ENCODE measurements around the gene JAML. TPM values are rescaled to one million over a fixed set of nuclear protein-coding genes. Genes with fewer than 3 reads are reported as not detected.
"Not testable (repeated sequence)": the region's sequence is repeated elsewhere in the genome, so short reads cannot be mapped to it uniquely, and the experiment has no call there.

Gene JAML
- total RNA-seq, 1 donor = not detected

DNA sequence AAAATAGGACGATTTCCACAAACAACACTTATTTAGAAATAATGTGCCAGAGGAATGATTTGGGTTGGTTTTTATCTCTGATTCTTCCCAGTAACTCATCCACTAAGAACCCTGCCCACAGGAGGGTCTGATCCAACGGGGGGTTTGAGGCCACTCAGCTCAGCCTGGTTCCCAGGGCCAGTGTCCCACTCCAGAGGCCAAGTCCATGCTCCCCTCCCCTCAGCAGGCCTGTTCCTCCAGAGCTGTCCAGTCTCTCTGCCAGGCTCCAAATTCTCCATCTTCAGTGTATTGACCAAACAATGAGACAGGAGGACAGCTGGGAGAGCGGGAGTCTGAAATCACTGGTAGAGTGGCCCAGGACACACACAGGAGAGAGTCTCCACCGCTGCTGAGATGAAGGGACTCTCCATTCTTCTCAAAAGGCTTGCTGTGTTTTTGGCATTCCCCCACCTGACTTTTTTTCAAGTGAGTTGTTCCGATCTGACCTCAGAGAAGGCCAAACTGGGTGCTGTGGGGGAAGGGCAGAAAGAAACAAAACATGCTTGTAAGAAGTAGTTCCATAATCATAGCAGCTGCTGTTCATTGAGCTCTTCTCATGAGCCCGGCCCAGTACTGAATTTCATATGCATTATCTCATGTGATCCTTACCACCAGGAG is 30.8 kb downstream of the JAML start:
- H3K9me3 ChIP-seq (ENCODE audit: low read depth, low read length) = no peaks in the 10 kb centered on the region
- no peaks in the 10 kb centered on the region for H3K36me3 ChIP-seq (ENCODE audit: insufficient read depth, low read length)
- H2AFZ ChIP-seq (ENCODE audit: low read length) = no peak overlapping the region

DNA sequence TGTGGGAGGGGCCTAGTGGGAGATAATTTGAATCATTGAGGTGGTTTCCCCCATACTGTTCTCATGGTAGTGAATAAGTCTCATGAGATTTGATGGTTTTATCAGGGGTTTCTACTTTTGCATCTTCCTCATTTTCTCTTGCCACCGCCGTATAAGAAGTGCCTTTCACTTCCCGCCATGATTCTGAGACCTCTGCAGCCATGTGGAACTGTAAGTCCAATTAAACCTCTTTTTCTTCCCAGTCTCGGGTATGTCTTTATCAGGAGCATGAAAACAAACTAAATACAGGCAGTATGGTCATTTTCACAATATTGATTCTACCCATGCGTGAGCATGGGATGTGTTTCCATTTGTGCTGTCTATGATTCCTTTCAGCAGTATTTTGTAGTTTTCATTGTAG is 32.0 kb downstream of the JAML start:
- not testable (repeated sequence) for DNase-seq (ENCODE audit: insufficient read length, low spot score, missing footprints); H3K9me3 ChIP-seq (ENCODE audit: low read depth, low read length); H2AFZ ChIP-seq (ENCODE audit: low read length); H3K36me3 ChIP-seq (ENCODE audit: insufficient read depth, low read length); H4K20me1 ChIP-seq (ENCODE audit: insufficient read depth, low read length); H3K27ac ChIP-seq (ENCODE audit: low read depth, low read length); H3K4me2 ChIP-seq (ENCODE audit: insufficient read depth, low read length); H3K79me2 ChIP-seq (ENCODE audit: insufficient read depth, low read length); H3K4me3 ChIP-seq (ENCODE audit: insufficient read depth, low read length); H3K4me1 ChIP-seq (ENCODE audit: insufficient read depth, low read length)
- peaks cover 12% of the 10 kb centered on the region for H3K27me3 ChIP-seq (ENCODE audit: insufficient read depth, low read length)

More for the DNA sequence above, 30.8 kb downstream of the JAML start:
- no peak overlapping the region for H3K27ac ChIP-seq (ENCODE audit: low read depth, low read length)
- H3K4me2 ChIP-seq (ENCODE audit: insufficient read depth, low read length) = no peak overlapping the region
- H3K27me3 ChIP-seq (ENCODE audit: insufficient read depth, low read length) = peaks cover 14% of the 10 kb centered on the region
- H4K20me1 ChIP-seq (ENCODE audit: insufficient read depth, low read length) = no peaks in the 10 kb centered on the region
- H3K79me2 ChIP-seq (ENCODE audit: insufficient read depth, low read length) = no peaks in the 10 kb centered on the region
- no peak for DNase-seq (ENCODE audit: insufficient read length, low spot score, missing footprints)
- no peak overlapping the region for H3K4me3 ChIP-seq (ENCODE audit: insufficient read depth, low read length)
- TF ChIP-seq, protein P1, sequence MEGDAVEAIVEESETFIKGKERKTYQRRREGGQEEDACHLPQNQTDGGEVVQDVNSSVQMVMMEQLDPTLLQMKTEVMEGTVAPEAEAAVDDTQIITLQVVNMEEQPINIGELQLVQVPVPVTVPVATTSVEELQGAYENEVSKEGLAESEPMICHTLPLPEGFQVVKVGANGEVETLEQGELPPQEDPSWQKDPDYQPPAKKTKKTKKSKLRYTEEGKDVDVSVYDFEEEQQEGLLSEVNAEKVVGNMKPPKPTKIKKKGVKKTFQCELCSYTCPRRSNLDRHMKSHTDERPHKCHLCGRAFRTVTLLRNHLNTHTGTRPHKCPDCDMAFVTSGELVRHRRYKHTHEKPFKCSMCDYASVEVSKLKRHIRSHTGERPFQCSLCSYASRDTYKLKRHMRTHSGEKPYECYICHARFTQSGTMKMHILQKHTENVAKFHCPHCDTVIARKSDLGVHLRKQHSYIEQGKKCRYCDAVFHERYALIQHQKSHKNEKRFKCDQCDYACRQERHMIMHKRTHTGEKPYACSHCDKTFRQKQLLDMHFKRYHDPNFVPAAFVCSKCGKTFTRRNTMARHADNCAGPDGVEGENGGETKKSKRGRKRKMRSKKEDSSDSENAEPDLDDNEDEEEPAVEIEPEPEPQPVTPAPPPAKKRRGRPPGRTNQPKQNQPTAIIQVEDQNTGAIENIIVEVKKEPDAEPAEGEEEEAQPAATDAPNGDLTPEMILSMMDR (IDR thresholded peaks at IDR 0.05; ENCODE audit: extremely low read depth, low read depth, low read length) = no peak
- H3K4me1 ChIP-seq (ENCODE audit: insufficient read depth, low read length) = no peaks in the 10 kb centered on the region

DNA sequence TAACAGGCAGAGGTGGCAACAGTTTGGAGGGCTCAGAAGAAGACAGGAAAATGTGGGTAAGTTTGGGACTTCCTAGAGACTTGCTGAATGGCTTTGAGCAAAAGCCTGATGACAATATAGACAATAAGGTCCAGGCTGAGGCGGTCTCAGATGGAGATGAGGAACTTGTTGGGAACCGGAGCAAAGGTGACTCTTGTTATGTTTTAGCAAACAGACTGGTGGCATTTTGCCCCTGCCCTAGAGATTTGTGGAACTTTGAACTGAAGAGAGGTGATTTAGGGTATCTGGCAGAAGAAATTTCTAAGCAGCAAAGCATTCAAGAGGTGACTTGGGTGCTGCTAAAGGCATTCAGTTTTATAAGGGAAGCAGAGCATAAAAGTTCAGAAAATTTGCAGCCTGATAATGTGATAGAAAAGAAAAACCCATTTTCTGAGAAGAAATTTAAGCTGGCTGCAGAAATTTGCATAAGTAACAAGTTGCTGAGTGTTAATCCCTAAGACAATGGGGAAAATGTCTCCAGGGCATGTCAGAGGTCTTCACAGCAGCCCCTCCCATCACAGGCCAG is 33.8 kb downstream of the JAML start:
- not testable (repeated sequence) for DNase-seq (ENCODE audit: insufficient read length, low spot score, missing footprints); H3K9me3 ChIP-seq (ENCODE audit: low read depth, low read length); H3K36me3 ChIP-seq (ENCODE audit: insufficient read depth, low read length); H2AFZ ChIP-seq (ENCODE audit: low read length); H3K4me3 ChIP-seq (ENCODE audit: insufficient read depth, low read length); H4K20me1 ChIP-seq (ENCODE audit: insufficient read depth, low read length); H3K4me2 ChIP-seq (ENCODE audit: insufficient read depth, low read length); H3K79me2 ChIP-seq (ENCODE audit: insufficient read depth, low read length); H3K4me1 ChIP-seq (ENCODE audit: insufficient read depth, low read length); H3K27me3 ChIP-seq (ENCODE audit: insufficient read depth, low read length); H3K27ac ChIP-seq (ENCODE audit: low read depth, low read length)

DNA sequence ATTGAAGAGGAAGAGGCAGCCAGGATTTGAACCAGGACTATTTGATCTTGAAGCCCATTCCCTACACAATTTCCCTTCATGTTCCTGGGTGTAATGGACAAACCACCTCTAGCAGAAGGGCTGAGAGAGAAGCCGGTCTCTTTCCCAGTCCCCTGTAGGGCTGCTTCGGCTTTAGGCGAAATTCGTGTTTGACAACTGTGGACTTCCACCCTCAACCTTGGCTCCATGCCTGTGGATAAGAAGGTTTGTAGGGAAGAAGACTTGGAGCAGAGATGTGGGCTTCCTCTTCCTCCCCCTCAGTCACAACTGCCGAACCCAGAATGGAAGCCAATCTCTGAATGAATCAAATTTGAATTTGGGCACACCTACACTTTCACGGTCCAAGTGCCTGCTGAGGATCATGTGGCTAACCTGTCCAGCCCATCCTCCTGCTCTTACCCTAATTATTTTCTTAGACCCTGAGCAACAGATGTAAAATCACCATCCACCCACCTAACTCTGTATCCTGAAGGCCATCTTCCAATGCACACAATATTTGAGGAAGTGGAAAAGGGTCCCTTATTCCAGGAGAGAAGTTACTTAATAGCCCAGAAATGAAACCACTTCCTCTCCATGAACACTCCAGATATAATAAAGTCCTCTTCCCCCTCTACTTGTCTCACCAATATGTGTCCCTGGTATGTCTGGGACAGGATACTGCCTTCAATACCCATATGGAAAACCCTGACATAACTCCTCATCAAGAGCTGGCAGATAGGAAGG is 38.3 kb downstream of the JAML start:
- peaks cover 2% of the 10 kb centered on the region for H3K27me3 ChIP-seq (ENCODE audit: insufficient read depth, low read length)
- H3K4me3 ChIP-seq (ENCODE audit: insufficient read depth, low read length) = no peak overlapping the region
- no peaks in the 10 kb centered on the region for H4K20me1 ChIP-seq (ENCODE audit: insufficient read depth, low read length)
- H3K27ac ChIP-seq (ENCODE audit: low read depth, low read length) = no peak overlapping the region
- no peak overlapping the region for H3K4me2 ChIP-seq (ENCODE audit: insufficient read depth, low read length)
- no peak for DNase-seq (ENCODE audit: insufficient read length, low spot score, missing footprints)
- TF ChIP-seq, protein P1 (IDR thresholded peaks at IDR 0.05; ENCODE audit: extremely low read depth, low read depth, low read length) = no peak
- no peaks in the 10 kb centered on the region for H3K79me2 ChIP-seq (ENCODE audit: insufficient read depth, low read length)
- no peaks in the 10 kb centered on the region for H3K9me3 ChIP-seq (ENCODE audit: low read depth, low read length)
- no peak overlapping the region for H2AFZ ChIP-seq (ENCODE audit: low read length)
- no peaks in the 10 kb centered on the region for H3K4me1 ChIP-seq (ENCODE audit: insufficient read depth, low read length)
- no peaks in the 10 kb centered on the region for H3K36me3 ChIP-seq (ENCODE audit: insufficient read depth, low read length)

All from osteoblast (primary cell).